ENCODE measurements around the gene SLC6A18.

SLC6A18 gene

GRCh38 chr5:1235379-1235778 is 10.2 kb downstream of the SLC6A18 start:
- no peak for DNase-seq (ENCODE audit: low spot score)

DNA sequence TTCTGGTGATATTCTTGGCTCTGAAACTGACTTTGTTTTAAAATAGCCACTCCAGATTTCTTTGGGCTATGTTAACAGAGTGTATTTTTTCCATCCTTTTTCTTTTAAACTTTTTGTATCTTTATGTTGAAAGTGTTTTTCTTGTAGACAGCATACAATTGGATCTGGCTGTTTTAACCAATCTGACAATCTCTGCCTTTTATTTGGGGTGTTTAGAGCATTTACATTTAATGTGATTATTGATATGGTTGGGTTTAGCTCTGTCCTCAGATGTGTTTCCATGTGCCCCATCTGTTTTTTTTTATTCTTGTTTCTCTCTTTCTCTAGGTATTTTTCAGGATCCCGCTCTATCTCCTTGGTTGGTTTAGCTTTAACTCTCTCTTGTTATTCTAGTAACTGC is 10.7 kb downstream of the SLC6A18 start:
- DNase-seq (ENCODE audit: low spot score) = no peak

DNA sequence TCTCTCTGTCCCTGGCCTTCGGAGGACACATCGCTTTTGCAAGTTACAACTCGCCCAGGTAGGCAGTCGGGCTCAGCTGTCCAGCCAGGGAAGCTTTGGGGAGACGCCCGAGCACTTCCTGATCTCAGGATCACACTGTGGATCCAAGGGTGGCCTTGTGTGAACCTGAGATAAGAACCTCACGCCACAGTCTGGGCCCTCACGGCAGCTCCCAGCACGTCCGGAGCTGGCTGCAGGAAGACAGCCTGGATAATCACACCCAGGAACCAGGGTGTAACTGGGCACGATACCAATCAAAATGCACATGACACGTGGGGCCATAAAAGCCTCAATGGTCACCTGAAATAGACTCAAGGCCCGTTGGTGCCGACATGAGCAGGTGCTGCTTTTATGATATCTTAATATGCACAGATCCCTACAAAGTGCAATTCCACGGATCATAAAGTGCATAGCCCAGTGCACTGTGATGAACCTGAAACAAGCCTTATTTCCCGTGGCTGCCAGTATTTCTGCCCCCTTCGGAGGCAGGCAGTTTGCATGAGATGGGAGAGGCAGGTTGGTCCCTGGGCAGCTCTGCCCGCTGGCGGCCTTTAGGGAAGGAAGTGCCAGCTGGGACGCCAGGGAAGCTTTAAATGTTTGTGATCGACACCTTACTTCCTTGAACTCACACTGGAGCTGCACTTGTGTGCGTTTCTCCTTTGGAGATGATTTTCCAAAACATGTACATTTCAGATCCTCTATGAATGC is 14.5 kb downstream of the SLC6A18 start:
- DNase-seq (ENCODE audit: low spot score) = no peak

GRCh38 chr5:1240496-1241260 is 15.5 kb downstream of the SLC6A18 start:
- DNase-seq (ENCODE audit: low spot score) = no peak

- DNase-seq (ENCODE audit: low spot score) = no peak
Measured at GRCh38 chr5:1241509-1242080, 16.4 kb downstream of the SLC6A18 start.

- no peak for DNase-seq (ENCODE audit: low spot score)
Measured at GRCh38 chr5:1242733-1243486, 17.7 kb downstream of the SLC6A18 start.

DNA sequence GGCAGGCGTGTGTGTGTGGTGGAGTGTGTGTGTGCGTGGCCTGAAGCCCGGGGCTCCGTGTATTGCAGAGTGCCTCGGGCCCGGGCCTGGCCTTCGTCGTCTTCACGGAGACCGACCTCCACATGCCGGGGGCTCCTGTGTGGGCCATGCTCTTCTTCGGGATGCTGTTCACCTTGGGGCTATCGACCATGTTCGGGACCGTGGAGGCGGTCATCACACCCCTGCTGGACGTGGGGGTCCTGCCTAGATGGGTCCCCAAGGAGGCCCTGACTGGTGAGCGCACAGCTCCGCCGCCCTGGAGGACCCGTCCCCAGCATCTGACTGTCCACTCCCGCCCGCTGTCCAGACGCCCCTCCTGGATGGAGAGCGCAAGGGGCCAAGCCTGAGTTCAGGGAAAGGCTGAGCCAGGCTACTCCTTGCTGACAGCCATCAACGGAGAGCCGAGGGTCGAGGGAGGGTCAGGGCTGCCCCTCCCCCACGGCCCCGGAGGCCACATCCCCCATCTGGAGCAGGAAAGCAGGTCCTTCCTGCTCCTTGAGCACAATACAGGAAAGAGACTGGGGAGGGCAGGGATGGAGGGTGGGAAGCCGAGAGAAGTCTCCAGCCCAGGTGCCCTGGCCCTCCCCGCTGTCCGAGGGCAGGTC is 18.4 kb downstream of the SLC6A18 start:
- no peak for DNase-seq (ENCODE audit: low spot score)

DNA sequence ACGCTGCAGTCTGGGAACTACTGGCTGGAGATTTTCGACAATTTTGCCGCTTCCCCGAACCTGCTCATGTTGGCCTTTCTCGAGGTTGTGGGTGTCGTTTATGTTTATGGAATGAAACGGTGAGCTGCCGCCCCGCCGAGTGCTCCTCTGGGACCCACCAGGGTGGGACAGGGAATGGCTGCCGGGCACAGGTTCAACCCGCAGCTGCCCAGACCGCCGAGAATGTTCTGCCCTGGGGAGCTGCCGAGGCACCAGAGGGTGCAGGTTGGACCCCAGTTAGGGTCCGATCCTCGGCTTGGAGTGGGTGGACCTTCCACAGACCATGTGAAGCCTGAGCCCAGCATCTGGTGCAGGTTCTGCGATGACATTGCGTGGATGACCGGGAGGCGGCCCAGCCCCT is 19.1 kb downstream of the SLC6A18 start:
- no peak for DNase-seq (ENCODE audit: low spot score)

DNA sequence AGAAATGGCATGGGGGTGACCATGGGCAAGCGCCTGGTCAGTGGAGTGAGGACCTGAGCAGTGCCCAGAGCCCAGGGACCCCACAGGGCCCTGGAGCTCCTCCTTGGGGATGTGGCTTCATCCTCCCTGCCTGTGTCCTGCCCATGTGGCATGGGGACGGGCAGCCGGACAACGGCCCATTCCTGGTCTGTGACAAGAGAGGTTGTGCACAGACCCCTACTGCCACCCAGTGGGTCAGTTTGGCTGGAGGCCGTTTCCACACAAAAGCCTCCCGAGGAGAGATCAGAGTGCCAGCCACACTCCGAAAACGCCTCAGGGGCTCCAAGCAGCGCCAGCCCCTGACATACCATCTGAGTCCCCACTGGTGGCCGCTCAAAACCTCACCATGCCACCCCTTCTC is 19.8 kb downstream of the SLC6A18 start:
- DNase-seq (ENCODE audit: low spot score) = no peak

GRCh38 chr5:1245905-1246576 is 20.9 kb downstream of the SLC6A18 start:
- no peak for DNase-seq (ENCODE audit: low spot score)

- peak; percentile 88 for DNase-seq (ENCODE audit: low spot score)
Measured at GRCh38 chr5:1246711-1247431, 21.7 kb downstream of the SLC6A18 start.

DNA sequence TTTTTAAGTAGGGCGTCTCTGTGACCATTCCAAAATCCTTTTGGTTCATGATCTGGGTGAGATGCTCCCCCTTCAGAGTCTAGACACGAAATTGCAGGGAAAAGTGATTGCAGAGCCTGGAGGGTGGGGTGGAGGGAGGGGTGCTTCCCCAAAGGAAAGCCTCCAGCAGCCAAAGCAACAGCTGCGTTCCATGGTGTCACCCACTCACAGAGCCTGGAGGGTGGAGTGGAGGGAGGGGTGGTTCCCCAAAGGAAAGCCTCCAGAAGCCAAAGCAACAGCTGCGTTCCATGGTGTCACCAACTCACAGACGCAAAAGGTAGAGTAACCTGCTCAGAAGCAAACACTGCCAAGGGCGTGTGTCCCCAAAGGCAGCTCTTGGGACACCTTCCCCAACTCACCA is 22.6 kb downstream of the SLC6A18 start:
- no peak for DNase-seq (ENCODE audit: low spot score)

GRCh38 chr5:1249366-1250280 is 24.4 kb downstream of the SLC6A18 start:
- no peak for DNase-seq (ENCODE audit: low spot score)

DNA sequence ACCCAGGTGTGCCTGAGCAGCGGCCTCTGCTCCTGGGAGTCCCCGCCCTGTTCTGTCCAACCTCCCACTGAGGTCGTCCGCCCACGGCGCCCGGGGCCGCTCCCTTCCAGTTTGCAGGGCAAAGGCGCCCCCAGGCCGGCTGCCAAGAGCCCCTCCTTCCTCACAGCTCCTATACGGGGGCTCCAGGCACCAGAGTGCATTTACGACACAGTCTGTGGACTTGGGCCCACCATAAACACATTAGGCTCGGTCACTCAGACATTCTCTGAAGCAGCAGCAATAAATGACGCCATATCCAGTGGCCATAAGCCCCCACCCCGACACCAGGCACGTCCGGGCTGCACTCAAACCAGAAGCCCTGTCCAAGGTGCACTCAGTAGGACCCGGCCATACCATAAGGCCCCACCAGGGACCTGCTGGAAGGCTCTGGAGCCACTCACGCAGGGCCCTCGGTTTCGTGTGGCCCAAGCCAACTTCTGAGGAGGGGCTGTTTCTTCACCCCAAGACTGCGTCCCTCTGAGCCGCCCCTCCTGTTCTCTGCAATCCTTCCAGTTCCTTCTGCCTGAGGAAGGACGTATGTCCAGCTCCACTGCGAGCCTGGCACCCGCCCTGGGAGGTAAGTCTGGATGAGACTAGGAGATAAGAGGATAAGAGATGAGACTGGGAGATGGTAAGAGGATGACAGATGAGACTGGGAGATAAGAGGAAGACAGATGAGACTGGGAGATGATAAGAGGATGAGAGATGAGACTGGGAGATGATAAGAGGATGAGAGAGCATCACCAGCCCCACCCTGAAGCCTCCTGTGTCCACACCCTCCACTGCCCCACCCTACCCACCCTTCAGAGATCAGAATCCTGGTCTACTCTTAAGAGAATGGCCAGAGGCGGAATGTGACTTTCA is 26.7 kb downstream of the SLC6A18 start:
- DNase-seq (ENCODE audit: low spot score) = no peak

GRCh38 chr5:1252681-1253080 is 27.5 kb downstream of the SLC6A18 start:
- DNase-seq (ENCODE audit: low spot score) = no peak

GRCh38 chr5:1253456-1254105 is 28.4 kb downstream of the SLC6A18 start:
- no peak for DNase-seq (ENCODE audit: low spot score)

DNA sequence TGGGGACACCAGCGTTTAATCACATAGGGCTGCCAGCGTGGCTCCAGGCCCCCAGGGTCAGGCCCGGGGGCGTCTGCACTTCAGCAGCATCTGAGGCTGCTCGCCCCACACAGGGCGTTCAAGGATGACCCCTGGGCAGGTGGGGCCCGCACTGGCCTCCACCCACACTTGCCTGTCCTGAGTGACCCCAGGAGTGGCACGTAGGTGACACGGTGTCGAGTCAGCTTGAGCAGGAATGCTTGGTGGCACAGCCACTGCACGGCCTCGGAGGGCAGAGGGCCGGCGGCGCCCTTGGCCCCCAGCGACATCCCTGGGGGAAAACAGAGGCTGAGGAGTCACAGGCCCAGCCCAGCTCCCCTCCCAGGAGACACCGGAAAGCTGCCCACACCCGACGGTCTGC is 29.0 kb downstream of the SLC6A18 start:
- DNase-seq (ENCODE audit: low spot score) = no peak

- DNase-seq (ENCODE audit: low spot score) = no peak
Measured at GRCh38 chr5:1255081-1255561, 29.9 kb downstream of the SLC6A18 start.
